Retinal pigment epithelial cell (primary cell): ENCODE measurements around the gene NADK.

Experiments used
- DNase-seq: peaks from one replicate; pipeline ENCODE4 v3.0.0-alpha.2; 2010; ENCODE audit warnings: low read depth
- H3K4me3 ChIP-seq: 2 replicates; pipeline ENCODE4 v1.5.1; 2011; ENCODE audit warnings: mild to moderate bottlenecking, low read length, control low read depth, moderate library complexity
- TF ChIP-seq, protein P1 (sequence below): conservative IDR thresholded peaks from 2 replicates; pipeline ENCODE4 v1.5.1; 2011; ENCODE audit warnings: low read depth, low read length, control low read depth, inconsistent platforms

Gene NADK, protein sequence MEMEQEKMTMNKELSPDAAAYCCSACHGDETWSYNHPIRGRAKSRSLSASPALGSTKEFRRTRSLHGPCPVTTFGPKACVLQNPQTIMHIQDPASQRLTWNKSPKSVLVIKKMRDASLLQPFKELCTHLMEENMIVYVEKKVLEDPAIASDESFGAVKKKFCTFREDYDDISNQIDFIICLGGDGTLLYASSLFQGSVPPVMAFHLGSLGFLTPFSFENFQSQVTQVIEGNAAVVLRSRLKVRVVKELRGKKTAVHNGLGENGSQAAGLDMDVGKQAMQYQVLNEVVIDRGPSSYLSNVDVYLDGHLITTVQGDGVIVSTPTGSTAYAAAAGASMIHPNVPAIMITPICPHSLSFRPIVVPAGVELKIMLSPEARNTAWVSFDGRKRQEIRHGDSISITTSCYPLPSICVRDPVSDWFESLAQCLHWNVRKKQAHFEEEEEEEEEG

DNA sequence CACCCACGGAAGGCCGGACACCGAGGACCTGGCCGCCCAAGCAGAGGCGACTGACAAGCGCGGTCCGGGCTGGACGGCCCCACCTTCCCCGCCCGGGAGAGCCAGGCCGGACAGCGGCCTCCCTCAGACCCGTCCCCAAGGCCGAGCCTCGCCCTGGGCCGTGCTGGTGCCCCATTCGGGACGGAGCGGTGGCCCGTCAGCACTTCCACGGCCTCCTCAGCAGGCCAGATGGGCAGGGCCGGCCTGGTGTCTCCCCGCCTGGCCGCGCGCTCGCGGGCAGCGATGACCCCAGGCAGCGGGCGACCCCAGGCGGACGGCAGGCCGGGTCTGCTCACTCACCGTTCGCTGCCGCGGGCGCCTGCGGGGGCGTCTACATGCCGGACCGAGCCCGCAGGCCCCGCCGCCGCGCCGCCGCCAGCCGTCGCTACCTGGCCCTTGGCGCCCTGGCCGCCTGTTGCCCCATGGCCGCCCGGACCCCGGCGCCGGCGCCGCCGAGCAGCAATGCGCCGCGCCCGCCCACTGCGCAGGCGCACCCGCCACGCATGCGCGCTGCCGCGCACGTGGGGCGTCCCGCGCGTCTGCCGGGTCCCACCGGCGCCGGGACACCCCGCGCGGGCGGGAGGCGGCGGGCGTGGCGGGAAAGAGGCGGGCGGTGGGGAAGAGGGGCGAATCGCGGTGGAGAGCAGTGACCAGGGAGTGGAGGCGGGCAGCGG is at the start of gene NADK:
Gene NADK, minus strand, starts transcription at position 521 of the 713 bp plus-strand sequence. CDS start 13,064 bp downstream, outside the sequence.
- H3K4me3 ChIP-seq, result peak within 1 kb of the TSS; percentile 71
- TF ChIP-seq, protein P1, sequence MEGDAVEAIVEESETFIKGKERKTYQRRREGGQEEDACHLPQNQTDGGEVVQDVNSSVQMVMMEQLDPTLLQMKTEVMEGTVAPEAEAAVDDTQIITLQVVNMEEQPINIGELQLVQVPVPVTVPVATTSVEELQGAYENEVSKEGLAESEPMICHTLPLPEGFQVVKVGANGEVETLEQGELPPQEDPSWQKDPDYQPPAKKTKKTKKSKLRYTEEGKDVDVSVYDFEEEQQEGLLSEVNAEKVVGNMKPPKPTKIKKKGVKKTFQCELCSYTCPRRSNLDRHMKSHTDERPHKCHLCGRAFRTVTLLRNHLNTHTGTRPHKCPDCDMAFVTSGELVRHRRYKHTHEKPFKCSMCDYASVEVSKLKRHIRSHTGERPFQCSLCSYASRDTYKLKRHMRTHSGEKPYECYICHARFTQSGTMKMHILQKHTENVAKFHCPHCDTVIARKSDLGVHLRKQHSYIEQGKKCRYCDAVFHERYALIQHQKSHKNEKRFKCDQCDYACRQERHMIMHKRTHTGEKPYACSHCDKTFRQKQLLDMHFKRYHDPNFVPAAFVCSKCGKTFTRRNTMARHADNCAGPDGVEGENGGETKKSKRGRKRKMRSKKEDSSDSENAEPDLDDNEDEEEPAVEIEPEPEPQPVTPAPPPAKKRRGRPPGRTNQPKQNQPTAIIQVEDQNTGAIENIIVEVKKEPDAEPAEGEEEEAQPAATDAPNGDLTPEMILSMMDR, result no peak
- no peak for DNase-seq

DNA sequence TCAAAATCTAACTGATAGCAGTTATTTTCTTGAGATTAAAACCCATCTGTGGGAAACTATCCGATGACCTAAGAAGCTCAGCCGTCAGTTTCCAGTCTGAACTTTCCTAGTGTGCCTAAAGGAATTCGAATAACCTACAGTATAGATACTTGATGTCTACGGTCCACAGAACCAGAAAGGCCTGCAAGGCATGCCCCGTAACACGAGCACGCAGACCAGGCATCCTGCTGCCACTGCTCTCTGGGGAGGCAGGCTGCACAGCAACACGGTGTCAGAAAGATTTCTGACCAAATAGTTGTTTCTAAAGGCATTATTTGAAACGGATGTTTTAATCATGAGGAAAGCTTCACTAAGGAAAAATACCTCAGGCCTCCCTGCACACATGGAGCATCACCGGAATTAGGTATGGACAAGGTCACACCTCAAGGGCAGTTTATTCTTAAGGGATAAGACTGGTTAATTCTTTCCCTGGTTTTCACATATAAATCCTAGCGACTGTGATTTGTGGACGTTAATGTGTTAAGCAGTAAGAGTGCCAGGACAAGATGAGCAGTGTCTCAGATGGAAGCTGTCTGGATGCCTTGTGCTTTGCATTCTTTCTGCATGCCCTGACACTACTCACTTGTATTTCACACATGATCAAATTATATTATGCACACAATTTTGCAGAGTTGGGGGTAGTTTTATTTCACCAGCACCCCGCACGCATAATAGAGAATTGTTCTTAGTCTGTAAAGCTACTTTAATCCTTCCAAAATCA is 49.0 kb upstream of the NADK start:
- H3K4me3 ChIP-seq, result no peak overlapping the region
- no peak for DNase-seq
- TF ChIP-seq, protein P1, result no peak

DNA sequence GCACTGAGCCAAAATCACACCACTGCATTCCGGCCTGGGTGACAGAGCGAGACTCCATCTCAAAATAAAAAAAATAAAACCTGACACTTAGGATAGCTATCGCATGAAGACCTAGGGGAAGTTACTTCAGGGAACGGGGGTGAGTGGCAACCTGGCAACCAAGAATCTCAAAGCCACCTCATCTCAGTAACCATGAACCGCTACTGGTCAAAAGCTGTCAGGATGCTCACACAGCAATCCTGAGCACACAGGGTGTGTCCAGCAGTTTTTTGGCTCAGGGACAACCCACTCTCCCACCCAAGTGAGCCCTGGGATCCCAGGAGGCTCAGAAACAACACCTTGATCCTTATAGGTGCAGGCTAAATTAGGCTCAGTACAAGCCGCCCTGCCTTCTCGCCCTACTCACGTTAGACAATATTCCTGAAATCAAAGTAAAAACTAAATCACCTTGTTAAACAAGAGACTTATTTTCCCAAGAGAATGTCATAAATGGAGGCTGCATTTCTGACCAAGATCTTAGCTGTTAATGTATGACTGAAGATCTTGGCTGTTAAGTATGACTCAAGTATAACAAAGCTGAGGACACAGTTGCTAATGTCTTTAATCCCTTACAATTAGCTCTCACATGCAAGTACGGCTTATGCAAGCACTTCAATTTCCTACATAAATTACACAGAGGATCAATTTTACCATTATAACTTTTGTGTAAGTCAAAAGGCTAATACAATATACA is 48.3 kb upstream of the NADK start:
- no peak overlapping the region for H3K4me3 ChIP-seq
- TF ChIP-seq, protein P1, result no peak
- peak; percentile 89 for DNase-seq

DNA sequence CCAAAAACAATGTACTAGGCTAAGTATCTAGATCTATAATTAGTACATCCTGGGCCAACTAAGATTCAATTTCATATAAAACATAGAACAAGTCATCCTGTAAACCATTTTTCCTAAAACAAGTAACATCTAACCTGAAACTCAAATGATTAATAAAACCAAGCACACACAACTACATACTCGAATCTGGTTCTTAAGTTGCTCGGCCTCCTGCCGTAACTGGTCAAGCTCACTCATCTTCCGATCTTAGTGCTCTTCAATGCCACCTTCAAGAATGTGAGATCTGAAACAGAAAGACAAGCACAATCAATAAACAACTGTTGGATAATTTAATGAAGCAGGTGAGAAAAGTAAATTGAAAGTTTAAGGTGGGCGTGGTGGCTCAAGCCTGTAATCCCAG is 46.9 kb upstream of the NADK start:
- TF ChIP-seq, protein P1, result no peak
- DNase-seq, result no peak

DNA sequence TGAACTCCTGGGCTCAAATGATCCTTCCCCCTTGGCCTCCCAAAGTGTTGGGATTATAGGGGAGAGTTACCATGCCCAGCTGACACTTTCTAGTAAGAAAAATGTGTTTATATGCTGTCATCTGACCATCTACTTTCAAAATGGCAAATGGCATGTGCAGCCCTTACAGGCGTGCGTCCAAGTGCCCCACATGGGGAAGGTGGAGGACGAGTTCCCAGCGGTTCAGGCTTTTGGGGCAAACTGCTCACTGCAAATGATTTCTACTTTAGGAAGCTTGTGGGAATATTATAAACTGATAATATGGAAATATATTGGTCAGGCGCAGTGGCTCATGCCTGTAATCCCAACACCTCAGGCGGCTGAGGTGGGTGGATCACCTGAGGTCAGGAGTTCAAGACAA is 41.5 kb upstream of the NADK start:
- no peak overlapping the region for H3K4me3 ChIP-seq
- no peak for DNase-seq
- TF ChIP-seq, protein P1, result no peak

More for the DNA sequence above, 46.9 kb upstream of the NADK start:
- no peak overlapping the region for H3K4me3 ChIP-seq

DNA sequence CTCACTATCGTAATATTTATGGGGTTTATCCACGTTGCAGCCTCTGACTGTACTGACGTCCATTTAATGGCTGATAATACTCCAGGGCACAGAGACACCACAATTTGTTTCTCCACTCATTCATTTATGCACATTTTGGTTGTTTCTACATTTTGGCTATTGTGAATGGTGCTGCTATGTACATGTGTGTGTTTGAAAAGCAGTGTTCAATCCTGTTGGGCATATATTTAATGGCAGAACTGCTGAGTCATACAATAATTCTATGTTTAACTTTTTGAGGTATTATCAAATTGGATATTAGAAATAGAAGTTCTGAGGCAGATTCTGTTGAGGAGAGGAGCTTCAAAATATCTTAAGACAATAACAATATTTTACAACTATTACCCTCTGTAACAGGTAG is 39.0 kb upstream of the NADK start:
- TF ChIP-seq, protein P1, result no peak
- no peak for DNase-seq
- H3K4me3 ChIP-seq, result no peak overlapping the region
